Measurements from ENCODE around the gene ADAP1. TPM values are rescaled to one million over a fixed set of nuclear protein-coding genes. Genes with fewer than 3 reads are reported as not detected.
"Not testable (repeated sequence)": the region's sequence is repeated elsewhere in the genome, so short reads cannot be mapped to it uniquely, and the experiment has no call there.

Gene ADAP1
- 1 to 10 TPM; 6.8 to 7.2 TPM for total RNA-seq
- 19.3 TPM for polyA plus RNA-seq (2013, experiment 1 of 2)
- polyA plus RNA-seq (2013, experiment 2 of 2), result 15.5 TPM
- total RNA-seq, result 1.4 to 50.8 (median 4.4) reads per million in 172 experiments

- H3K4me1 Mint-ChIP-seq (ENCODE audit: low read depth), result no peaks in the 10 kb centered on the region
- intact Hi-C loops (cut with DNase I, micrococcal nuclease), result loop anchor here in 1 of 2 experiments (1.0 to 10.0 kb wide), 3 partner anchors 45 to 630 kb away; no protein-coding TSS in a partner anchor
- peak; percentile 84 for ATAC-seq (ENCODE audit: poor library complexity)
- peak in 12 of 14 experiments; percentile 22 to 85 (median 56) for DNase-seq
- peak within 1 kb of the TSS; percentile 84 for H3K4me3 Mint-ChIP-seq
- H3K27me3 ChIP-seq (ENCODE audit: control insufficient read depth in 1 of 2, insufficient read depth in 2 of 2, low read length in 2 of 2), result peaks cover 8 to 17% of the 10 kb centered on the region in 2 experiments
- no peak within 1 kb of the TSS for H3K27ac ChIP-seq (ENCODE audit: low read depth in 1 of 2, low read length in 2 of 2)
- H3K9me3 Mint-ChIP-seq, result no peaks in the 10 kb centered on the region
- H3K9me3 ChIP-seq (ENCODE audit: control insufficient read depth in 1 of 2, insufficient read depth in 1 of 2, low read length in 2 of 2), result no peaks in the 10 kb centered on the region
- H3K4me3 ChIP-seq (ENCODE audit: low read length), result peak within 1 kb of the TSS; percentile 40
- no peak for TF ChIP-seq CTCF (IDR thresholded peaks at IDR 0.05)
- no peaks in the 10 kb centered on the region for H3K36me3 Mint-ChIP-seq (ENCODE audit: low read depth)
- peaks cover 4% of the 10 kb centered on the region for H3K27me3 Mint-ChIP-seq
- H3K27ac Mint-ChIP-seq, result no peak within 1 kb of the TSS
- ChIA-PET POLR2A (interaction anchor here (2.6 kb wide), 1 partner anchor 31 kb away, joined by 10 read pairs; no protein-coding TSS in a partner anchor), CTCF (interaction anchor here (0.7 to 1.5 kb wide), 3 partner anchors 8 to 46 kb away, joined by 3 to 8 read pairs (median 4); no protein-coding TSS in a partner anchor)
- peaks cover 21% of the 10 kb centered on the region for H3K4me1 ChIP-seq (ENCODE audit: insufficient read depth, low read length)
- H3K36me3 ChIP-seq (ENCODE audit: insufficient read depth, low read length), result no peaks in the 10 kb centered on the region
Observed at GRCh38 chr7:954330-955238, at the start of gene ADAP1. TSS of gene ADAP1 (minus strand) at chr7:954680. CDS start at chr7:954477, 203 bp downstream.

DNA sequence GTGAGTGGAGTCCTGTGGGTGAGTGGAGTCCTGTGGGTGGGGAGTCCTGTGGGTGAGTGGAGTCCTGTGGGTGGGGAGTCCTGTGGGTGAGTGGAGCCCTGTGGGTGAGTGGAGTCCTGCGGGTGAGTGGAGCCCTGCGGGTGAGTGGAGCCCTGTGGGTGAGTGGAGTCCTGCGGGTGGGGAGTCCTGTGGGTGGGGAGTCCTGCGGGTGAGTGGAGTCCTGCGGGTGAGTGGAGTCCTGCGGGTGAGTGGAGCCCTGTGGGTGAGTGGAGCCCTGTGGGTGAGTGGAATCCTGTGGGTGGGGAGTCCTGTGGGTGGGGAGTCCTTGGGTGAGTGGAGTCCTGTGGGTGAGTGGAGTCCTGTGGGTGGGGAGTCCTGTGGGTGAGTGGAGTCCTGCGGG is 48.0 kb upstream of the ADAP1 start:
- H3K36me3 Mint-ChIP-seq (ENCODE audit: low read depth); H3K27me3 Mint-ChIP-seq; H3K4me3 ChIP-seq (ENCODE audit: low read length); H3K4me1 Mint-ChIP-seq (ENCODE audit: low read depth); H3K4me1 ChIP-seq (ENCODE audit: insufficient read depth, low read length); ATAC-seq (ENCODE audit: poor library complexity); H3K36me3 ChIP-seq (ENCODE audit: insufficient read depth, low read length); CTCF ChIA-PET; H3K9me3 Mint-ChIP-seq; DNase-seq; POLR2A ChIA-PET; H3K9me3 ChIP-seq (ENCODE audit: control insufficient read depth in 1 of 2, insufficient read depth in 1 of 2, low read length in 2 of 2); H3K27me3 ChIP-seq (ENCODE audit: control insufficient read depth in 1 of 2, insufficient read depth in 2 of 2, low read length in 2 of 2); H3K4me3 Mint-ChIP-seq; H3K27ac Mint-ChIP-seq; H3K27ac ChIP-seq (ENCODE audit: low read depth in 1 of 2, low read length in 2 of 2); intact Hi-C loops (cut with DNase I, micrococcal nuclease): not testable (repeated sequence)

- POLR2A ChIA-PET; H3K9me3 Mint-ChIP-seq; H3K27ac Mint-ChIP-seq; intact Hi-C loops (cut with DNase I, micrococcal nuclease); H3K4me1 Mint-ChIP-seq (ENCODE audit: low read depth); CTCF ChIA-PET; ATAC-seq (ENCODE audit: poor library complexity); H3K36me3 ChIP-seq (ENCODE audit: insufficient read depth, low read length); H3K9me3 ChIP-seq (ENCODE audit: control insufficient read depth in 1 of 2, insufficient read depth in 1 of 2, low read length in 2 of 2); H3K27me3 ChIP-seq (ENCODE audit: control insufficient read depth in 1 of 2, insufficient read depth in 2 of 2, low read length in 2 of 2); H3K36me3 Mint-ChIP-seq (ENCODE audit: low read depth); H3K4me1 ChIP-seq (ENCODE audit: insufficient read depth, low read length); H3K27ac ChIP-seq (ENCODE audit: low read depth in 1 of 2, low read length in 2 of 2); H3K4me3 ChIP-seq (ENCODE audit: low read length); H3K27me3 Mint-ChIP-seq; DNase-seq; H3K4me3 Mint-ChIP-seq: not testable (repeated sequence)
Observed at GRCh38 chr7:1002026-1002425, 47.5 kb upstream of the ADAP1 start.

GRCh38 chr7:1001069-1001770 is 46.7 kb upstream of the ADAP1 start:
- peaks cover 12% of the 10 kb centered on the region for H3K36me3 ChIP-seq (ENCODE audit: insufficient read depth, low read length)
- H3K27ac ChIP-seq (ENCODE audit: low read depth in 1 of 2, low read length in 2 of 2); H3K9me3 Mint-ChIP-seq; DNase-seq; H3K27me3 Mint-ChIP-seq; CTCF ChIA-PET; H3K27me3 ChIP-seq (ENCODE audit: control insufficient read depth in 1 of 2, insufficient read depth in 2 of 2, low read length in 2 of 2); H3K4me1 ChIP-seq (ENCODE audit: insufficient read depth, low read length); H3K4me1 Mint-ChIP-seq (ENCODE audit: low read depth); H3K4me3 Mint-ChIP-seq; intact Hi-C loops (cut with DNase I, micrococcal nuclease); POLR2A ChIA-PET; H3K27ac Mint-ChIP-seq; H3K36me3 Mint-ChIP-seq (ENCODE audit: low read depth); H3K9me3 ChIP-seq (ENCODE audit: control insufficient read depth in 1 of 2, insufficient read depth in 1 of 2, low read length in 2 of 2); H3K4me3 ChIP-seq (ENCODE audit: low read length); ATAC-seq (ENCODE audit: poor library complexity): not testable (repeated sequence)
